ENCODE measurements around the gene TANC1.

DNA sequence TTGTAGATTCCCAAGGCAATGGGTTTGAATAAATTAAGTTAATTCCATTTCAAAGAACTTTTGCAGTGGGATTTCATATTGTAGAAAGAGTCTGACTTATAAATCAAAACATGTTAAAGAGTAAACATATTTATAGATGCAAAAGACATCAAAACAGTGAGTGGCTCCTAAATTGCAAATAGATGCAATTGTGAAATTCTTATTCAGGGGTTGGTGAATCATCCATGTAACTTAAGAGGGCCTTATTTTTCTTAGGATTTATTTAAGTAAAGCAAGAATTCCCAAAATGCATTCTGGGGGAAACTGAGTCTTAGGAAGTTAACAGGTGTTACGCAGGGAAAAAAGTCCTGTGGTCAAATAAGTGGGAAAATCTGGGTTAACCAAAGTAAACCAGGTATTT lies 11.3 kb downstream of the TANC1 start:
- TF ChIP-seq, protein P1, sequence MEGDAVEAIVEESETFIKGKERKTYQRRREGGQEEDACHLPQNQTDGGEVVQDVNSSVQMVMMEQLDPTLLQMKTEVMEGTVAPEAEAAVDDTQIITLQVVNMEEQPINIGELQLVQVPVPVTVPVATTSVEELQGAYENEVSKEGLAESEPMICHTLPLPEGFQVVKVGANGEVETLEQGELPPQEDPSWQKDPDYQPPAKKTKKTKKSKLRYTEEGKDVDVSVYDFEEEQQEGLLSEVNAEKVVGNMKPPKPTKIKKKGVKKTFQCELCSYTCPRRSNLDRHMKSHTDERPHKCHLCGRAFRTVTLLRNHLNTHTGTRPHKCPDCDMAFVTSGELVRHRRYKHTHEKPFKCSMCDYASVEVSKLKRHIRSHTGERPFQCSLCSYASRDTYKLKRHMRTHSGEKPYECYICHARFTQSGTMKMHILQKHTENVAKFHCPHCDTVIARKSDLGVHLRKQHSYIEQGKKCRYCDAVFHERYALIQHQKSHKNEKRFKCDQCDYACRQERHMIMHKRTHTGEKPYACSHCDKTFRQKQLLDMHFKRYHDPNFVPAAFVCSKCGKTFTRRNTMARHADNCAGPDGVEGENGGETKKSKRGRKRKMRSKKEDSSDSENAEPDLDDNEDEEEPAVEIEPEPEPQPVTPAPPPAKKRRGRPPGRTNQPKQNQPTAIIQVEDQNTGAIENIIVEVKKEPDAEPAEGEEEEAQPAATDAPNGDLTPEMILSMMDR (IDR thresholded peaks at IDR 0.05) = no peak
- TF ChIP-seq POLR2A (IDR thresholded peaks at IDR 0.05) (no peak), EP300 (IDR thresholded peaks at IDR 0.05) (no peak)
